T-cell (primary cell): ENCODE data around the gene NEXN. TPM values are rescaled to one million over a fixed set of nuclear protein-coding genes. Genes with fewer than 3 reads are reported as not detected.

Experiments
- ATAC-seq, 4 experiments: fragments of 200-7000 bp in 3 of 4; fragments of 150-1000 bp in 1 of 4; cut with Tn5 transposase; replicated peaks in 1 of 4; 1 replicate in 3 of 4; 2 replicates in 1 of 4; pipeline ENCODE4 v1.10.0; 2021; ENCODE audit warnings: moderate library complexity in 3 of 4, mild to moderate bottlenecking in 2 of 4, moderate number of reproducible peaks in 1 of 4
- CTCF ChIA-PET, 2 donors: fragments of 300-600 bp; sonication (Branson Sonifier 250); formaldehyde crosslinking; loops; one replicate each; lab custom pipeline; 2022; ENCODE audit warnings: antibody characterized with exemption in 2 of 2; lab: Charles Lee
- POLR2A ChIA-PET, 2 donors: fragments of 300-600 bp; sonication (Branson Sonifier 250); formaldehyde crosslinking; loops; one replicate each; lab custom pipeline; 2022; ENCODE audit warnings: antibody characterized with exemption in 2 of 2; lab: Charles Lee
- DNase-seq, 35 experiments: peaks; one replicate each; pipeline versions ENCODE4 v3.0.0 to v3.0.0-alpha.2; 2013 to 2023
- H3K27ac ChIP-seq: one replicate; pipeline ENCODE4 v1.5.1; 2013; ENCODE audit warnings: low read length
- H3K27me3 ChIP-seq, 2 experiments: replicated peaks in 1 of 2; 1 replicate in 1 of 2; 2 replicates in 1 of 2; pipeline versions ENCODE4 v1.6.1 to v1.7.0; 2013; ENCODE audit warnings: low read length in 1 of 2, mixed read lengths in 1 of 2; ENCODE audit not compliant: control insufficient read depth in 2 of 2, insufficient read depth in 2 of 2; ENCODE audit errors: extremely low read depth in 1 of 2
- H3K36me3 ChIP-seq, 2 donors: 1 replicate in 1 of 2; 2 replicates in 1 of 2; pipeline versions ENCODE4 v1.6.1 to v1.7.0; 2013; ENCODE audit warnings: low read length in 1 of 2; ENCODE audit not compliant: control insufficient read depth in 2 of 2, insufficient read depth in 1 of 2; ENCODE audit errors: extremely low read depth in 1 of 2
- H3K4me1 ChIP-seq, 2 experiments: 1 replicate in 1 of 2; 2 replicates in 1 of 2; pipeline versions ENCODE4 v1.6.1 to v1.7.0; 2013; ENCODE audit warnings: low read length in 2 of 2, mixed read lengths in 1 of 2; ENCODE audit not compliant: insufficient read depth in 2 of 2, control insufficient read depth in 1 of 2; ENCODE audit errors: extremely low read depth in 1 of 2
- H3K4me3 ChIP-seq, 2 donors: 1 replicate in 1 of 2; 2 replicates in 1 of 2; pipeline versions ENCODE4 v1.5.1 to v1.7.0; 2013; ENCODE audit warnings: mild to moderate bottlenecking in 2 of 2, low read length in 1 of 2, moderate library complexity in 1 of 2; ENCODE audit not compliant: control insufficient read depth in 1 of 2; ENCODE audit errors: extremely low read depth in 1 of 2
- H3K9me3 ChIP-seq: 2 replicates; pipeline ENCODE4 v1.7.0; 2013
- H3K27ac Mint-ChIP-seq, 2 donors: one replicate each; pipeline ENCODE4 v1.8.0; 2020 to 2021; ENCODE audit warnings: mild to moderate bottlenecking in 2 of 2, mixed read lengths in 2 of 2
- H3K27me3 Mint-ChIP-seq, 2 donors: one replicate each; pipeline ENCODE4 v1.8.0; 2021 to 2022; ENCODE audit warnings: mixed read lengths in 2 of 2
- H3K36me3 Mint-ChIP-seq: one replicate; pipeline ENCODE4 v1.8.0; 2021; ENCODE audit warnings: mixed read lengths
- H3K4me1 Mint-ChIP-seq, 3 donors: one replicate each; pipeline ENCODE4 v1.8.0; 2020 to 2022; ENCODE audit warnings: mixed read lengths in 3 of 3, mild to moderate bottlenecking in 1 of 3
- H3K4me3 Mint-ChIP-seq, 3 donors: one replicate each; pipeline ENCODE4 v1.8.0; 2020 to 2022; ENCODE audit warnings: mild to moderate bottlenecking in 3 of 3, mixed read lengths in 3 of 3, moderate library complexity in 3 of 3
- H3K9me3 Mint-ChIP-seq, 3 donors: one replicate each; pipeline ENCODE4 v1.8.0; 2020 to 2022; ENCODE audit warnings: mixed read lengths in 3 of 3
- WGBS: methylation state at CpG from one replicate; pipeline ENCODE4 v1.1.5; 2013; ENCODE audit warnings: missing lambda C conversion rate; ENCODE audit not compliant: insufficient coverage; 5-methylcytosine and 5-hydroxymethylcytosine counted together
- total RNA-seq, 35 experiments: library from RNA in 6 of 35; stranded (reverse) in 6 of 35; fragments of 120-200 nt in 1 of 35; gene quantifications; one replicate each; pipeline versions ENCODE4 v1.2.1 to v1.2.4 and lab custom pipeline; 2013 to 2026

NEXN gene
- under 1 TPM; 0.26 to 0.50 (median 0.35) TPM for total RNA-seq
- total RNA-seq (2013), result 0.68 TPM
- total RNA-seq (lab: John Stamatoyannopoulos, UW), result 0.50 to 8.7 (median 1.0) reads per million in 29 experiments

DNA sequence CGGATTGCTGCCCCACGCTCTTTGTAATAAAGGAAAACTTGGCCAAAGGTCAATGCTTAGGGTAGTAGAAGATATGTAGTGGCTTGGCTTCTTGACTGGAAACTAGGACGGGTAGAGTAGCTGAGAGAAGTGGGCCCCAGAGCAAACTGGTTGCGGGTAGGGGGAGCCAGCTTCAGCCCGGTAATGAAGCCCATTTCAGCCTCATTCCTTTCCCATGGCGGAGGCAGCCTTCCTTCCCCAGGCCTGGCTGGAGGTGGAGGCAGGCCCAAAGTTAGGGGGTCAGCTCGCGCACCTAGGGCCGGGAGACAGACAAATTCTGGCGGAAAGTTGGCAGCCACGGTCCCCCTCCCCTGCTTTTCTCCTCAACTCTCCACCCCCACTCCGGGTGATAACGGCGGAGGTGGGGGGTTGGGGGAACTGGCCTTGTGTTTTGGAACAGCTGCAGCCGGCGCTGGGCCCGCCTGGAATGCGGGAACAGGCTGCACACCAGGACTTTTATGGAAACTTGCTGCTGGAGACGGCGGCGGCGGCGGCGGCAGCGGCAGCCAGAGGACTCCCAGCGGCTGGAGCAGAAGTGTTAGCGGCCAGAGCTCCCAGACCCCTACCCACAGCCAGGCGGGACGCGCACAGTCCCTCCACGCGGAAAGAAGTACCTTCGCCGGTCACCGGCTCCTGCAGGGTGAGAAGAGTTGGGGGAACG, at the start of gene NEXN:
Gene NEXN (plus strand): TSS at position 544 of the 700 bp plus-strand sequence. CDS start 27,483 bp downstream, outside the sequence.
- H3K9me3 ChIP-seq, result no peaks in the 10 kb centered on the region
- H3K27ac Mint-ChIP-seq, result no peak within 1 kb of the TSS
- peak in 3 of 4 experiments; percentile 16 to 48 (median 25) for ATAC-seq
- DNase-seq, result peak in 3 of 35 experiments; percentile 0 to 10 (median 3)
- peaks cover 0 to 22% of the 10 kb centered on the region in 2 experiments for H3K27me3 ChIP-seq
- H3K9me3 Mint-ChIP-seq, result no peaks in the 10 kb centered on the region
- no peaks in the 10 kb centered on the region for H3K36me3 ChIP-seq
- ChIA-PET POLR2A (no interaction called here), CTCF (no interaction called here)
- WGBS, result 10% methylated on average over 17 of the region's 36 CpGs
- peaks cover 5 to 13% of the 10 kb centered on the region in 2 experiments for H3K4me1 ChIP-seq
- H3K4me3 Mint-ChIP-seq, result peak within 1 kb of the TSS; percentile 59 to 67 (median 67)
- peaks cover 22% of the 10 kb centered on the region for H3K36me3 Mint-ChIP-seq
- peaks cover 6 to 20% (median 15%) of the 10 kb centered on the region in 3 donors for H3K4me1 Mint-ChIP-seq
- H3K4me3 ChIP-seq, result peak within 1 kb of the TSS; percentile 34 to 71
- H3K27ac ChIP-seq, result no peak within 1 kb of the TSS
- H3K27me3 Mint-ChIP-seq, result peaks cover 17 to 22% of the 10 kb centered on the region in 2 donors

- no peak overlapping the region for H3K27ac Mint-ChIP-seq
- ATAC-seq, result no peak
- H3K36me3 Mint-ChIP-seq, result peaks cover 37% of the 10 kb centered on the region
Observed at GRCh38 chr1:77841574-77841973, 46.9 kb upstream of the NEXN start.

GRCh38 chr1:77845951-77846350, 42.5 kb upstream of the NEXN start:
- CTCF ChIA-PET, result no interaction called here
- no peaks in the 10 kb centered on the region for H3K27me3 Mint-ChIP-seq
- Histone ChIP-seq H3K27ac (no peak overlapping the region), H3K9me3 (no peaks in the 10 kb centered on the region), H3K27me3 (no peaks in the 10 kb centered on the region), H3K4me3 (no peak overlapping the region), H3K36me3 (peaks cover 0 to 16% of the 10 kb centered on the region in 2 donors), H3K4me1 (peaks cover 0 to 2% of the 10 kb centered on the region in 2 experiments)
- DNase-seq, result no peak
- WGBS, result no CpG with 5 or more reads among the region's 1 CpG
- H3K36me3 Mint-ChIP-seq, result peaks cover 36% of the 10 kb centered on the region
- no peak for ATAC-seq
- no peak overlapping the region for H3K4me3 Mint-ChIP-seq
- H3K9me3 Mint-ChIP-seq, result no peaks in the 10 kb centered on the region
- POLR2A ChIA-PET, result no interaction called here
- peaks cover 0 to 7% (median 4%) of the 10 kb centered on the region in 3 donors for H3K4me1 Mint-ChIP-seq
- no peak overlapping the region for H3K27ac Mint-ChIP-seq

More at GRCh38 chr1:77841574-77841973, 46.9 kb upstream of the NEXN start:
- no peak overlapping the region for H3K4me3 ChIP-seq
- Mint-ChIP-seq H3K9me3 (no peaks in the 10 kb centered on the region), H3K27me3 (no peaks in the 10 kb centered on the region), H3K4me1 (peaks cover 0 to 5% (median 4%) of the 10 kb centered on the region in 3 donors), H3K4me3 (no peak overlapping the region)
- DNase-seq, result no peak
- no peaks in the 10 kb centered on the region for H3K4me1 ChIP-seq
- peaks cover 0 to 9% of the 10 kb centered on the region in 2 donors for H3K36me3 ChIP-seq
- WGBS, result no CpG with 5 or more reads among the region's 1 CpG
- ChIA-PET POLR2A (interaction anchor here in 1 of 2 donors (0.7 kb wide), 1 partner anchor 177 kb away, joined by 4 read pairs; no protein-coding TSS in a partner anchor), CTCF (interaction anchor here in 1 of 2 donors (0.7 kb wide), 1 partner anchor 686 kb away, joined by 6 read pairs; no protein-coding TSS in a partner anchor)
- H3K9me3 ChIP-seq, result no peaks in the 10 kb centered on the region
- no peaks in the 10 kb centered on the region for H3K27me3 ChIP-seq
- H3K27ac ChIP-seq, result no peak overlapping the region

GRCh38 chr1:77846966-77847365, 41.5 kb upstream of the NEXN start:
- WGBS, result 86% methylated on average over 1 of the region's 3 CpGs
- H3K9me3 ChIP-seq, result no peaks in the 10 kb centered on the region
- no peaks in the 10 kb centered on the region for H3K27me3 ChIP-seq
- Mint-ChIP-seq H3K4me3 (no peak overlapping the region), H3K27me3 (no peaks in the 10 kb centered on the region), H3K4me1 (peaks cover 0 to 7% (median 4%) of the 10 kb centered on the region in 3 donors), H3K27ac (no peak overlapping the region), H3K36me3 (peaks cover 36% of the 10 kb centered on the region), H3K9me3 (no peaks in the 10 kb centered on the region)
- no peak overlapping the region for H3K4me3 ChIP-seq
- no peak overlapping the region for H3K27ac ChIP-seq
- peaks cover 0 to 2% of the 10 kb centered on the region in 2 experiments for H3K4me1 ChIP-seq
- POLR2A ChIA-PET, result no interaction called here
- DNase-seq (no peak), ATAC-seq (no peak)
- CTCF ChIA-PET, result no interaction called here
- H3K36me3 ChIP-seq, result peaks cover 0 to 16% of the 10 kb centered on the region in 2 donors

DNA sequence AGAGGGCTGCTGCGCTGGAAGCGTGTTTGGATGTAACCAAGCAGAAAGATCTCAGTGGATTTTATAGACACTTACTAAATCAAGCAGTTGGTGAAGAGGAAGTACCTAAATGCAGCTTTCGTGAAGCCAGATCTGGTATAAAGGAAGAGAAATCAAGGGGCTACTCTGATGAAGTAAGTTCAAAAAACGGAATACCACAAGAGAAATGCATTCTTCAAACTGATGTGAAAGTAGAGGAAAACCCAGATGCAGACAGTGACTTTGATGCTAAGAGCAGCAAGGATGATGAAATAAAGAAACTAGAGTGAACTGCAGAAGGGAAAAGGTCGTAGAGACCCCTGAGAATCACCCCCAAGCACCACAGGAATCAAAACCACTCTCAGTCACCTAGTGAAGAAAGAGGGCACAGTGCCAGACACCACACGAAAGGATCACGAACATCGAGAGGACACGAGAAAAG, 40.8 kb upstream of the NEXN start:
- no peaks in the 10 kb centered on the region for H3K27me3 ChIP-seq
- peaks cover 0 to 7% (median 2%) of the 10 kb centered on the region in 3 donors for H3K4me1 Mint-ChIP-seq
- peak in 1 of 4 experiments; percentile 67 for ATAC-seq
- peaks cover 0 to 2% of the 10 kb centered on the region in 2 experiments for H3K4me1 ChIP-seq
- CTCF ChIA-PET, result no interaction called here
- no peak overlapping the region for H3K4me3 Mint-ChIP-seq
- no peaks in the 10 kb centered on the region for H3K27me3 Mint-ChIP-seq
- H3K36me3 Mint-ChIP-seq, result peaks cover 33% of the 10 kb centered on the region
- H3K36me3 ChIP-seq, result peaks cover under 1 to 16% of the 10 kb centered on the region in 2 donors
- POLR2A ChIA-PET, result no interaction called here
- no peak overlapping the region for H3K27ac ChIP-seq
- WGBS, result 54% methylated on average over 6 of the region's 9 CpGs
- no peak overlapping the region for H3K27ac Mint-ChIP-seq
- peak in 3 of 35 experiments; percentile 4 to 14 (median 4) for DNase-seq
- no peak overlapping the region for H3K4me3 ChIP-seq
- no peaks in the 10 kb centered on the region for H3K9me3 Mint-ChIP-seq
- H3K9me3 ChIP-seq, result no peaks in the 10 kb centered on the region

- peaks cover 0 to 8% (median 7%) of the 10 kb centered on the region in 3 donors for H3K4me1 Mint-ChIP-seq
- CTCF ChIA-PET, result no interaction called here
- no peak overlapping the region for H3K4me3 ChIP-seq
- H3K4me1 ChIP-seq, result peaks cover 0 to 2% of the 10 kb centered on the region in 2 experiments
- H3K27ac ChIP-seq, result no peak overlapping the region
- ATAC-seq (no peak), DNase-seq (no peak)
- WGBS, result no CpG with 5 or more reads among the region's 1 CpG
- peaks cover 5 to 12% (median 10%) of the 10 kb centered on the region in 3 donors for H3K9me3 Mint-ChIP-seq
- peaks cover 3% of the 10 kb centered on the region for H3K9me3 ChIP-seq
- H3K4me3 Mint-ChIP-seq, result no peak overlapping the region
- no peak overlapping the region for H3K27ac Mint-ChIP-seq
- H3K36me3 ChIP-seq, result peaks cover 4 to 12% of the 10 kb centered on the region in 2 donors
- peaks cover 41% of the 10 kb centered on the region for H3K36me3 Mint-ChIP-seq
- no peaks in the 10 kb centered on the region for H3K27me3 Mint-ChIP-seq
- POLR2A ChIA-PET, result no interaction called here
- no peaks in the 10 kb centered on the region for H3K27me3 ChIP-seq
Observed at GRCh38 chr1:77850082-77850481, 38.3 kb upstream of the NEXN start.
